Mesendoderm (in vitro differentiated cells): ENCODE results near the gene IQSEC1.

Source experiments
- DNase-seq: peaks from one replicate; pipeline ENCODE4 v3.0.0; 2013
- H2AK5ac ChIP-seq: 2 replicates; pipeline ENCODE4 v1.6.1; 2013; ENCODE audit warnings: low read length, inconsistent platforms
- H2BK120ac ChIP-seq: 2 replicates; pipeline ENCODE4 v1.6.1; 2013; ENCODE audit warnings: low read depth, mild to moderate bottlenecking, low read length, moderate library complexity, mixed read lengths
- H2BK15ac ChIP-seq: replicated peaks from 2 replicates; pipeline ENCODE4 v1.6.1; 2013; ENCODE audit warnings: low read depth, mild to moderate bottlenecking, moderate library complexity
- H2BK5ac ChIP-seq: 2 replicates; pipeline ENCODE4 v1.6.1; 2013; ENCODE audit warnings: low read length, inconsistent platforms
- H3K18ac ChIP-seq: 2 replicates; pipeline ENCODE4 v1.6.1; 2013; ENCODE audit warnings: mild to moderate bottlenecking, low read length, mixed read lengths
- H3K23ac ChIP-seq: one replicate; pipeline ENCODE4 v1.6.1; 2013; ENCODE audit warnings: low read length
- H3K27ac ChIP-seq: 2 replicates; pipeline ENCODE4 v1.5.1; 2013; ENCODE audit warnings: low read depth, mild to moderate bottlenecking, inconsistent platforms, low read length, moderate library complexity
- H3K27me3 ChIP-seq: 2 replicates; pipeline ENCODE4 v1.6.1; 2013; ENCODE audit warnings: low read length, control low read depth, mild to moderate bottlenecking, inconsistent platforms; ENCODE audit not compliant: insufficient read depth, poor library complexity
- H3K36me3 ChIP-seq: 2 replicates; pipeline ENCODE4 v1.6.1; 2013; ENCODE audit warnings: low read length, inconsistent platforms; ENCODE audit not compliant: control insufficient read depth, insufficient read depth
- H3K4ac ChIP-seq: one replicate; pipeline ENCODE4 v1.6.1; 2013; ENCODE audit warnings: low read depth, mild to moderate bottlenecking, low read length, moderate library complexity
- H3K4me1 ChIP-seq: 2 replicates; pipeline ENCODE4 v1.6.1; 2013; ENCODE audit warnings: low read depth, low read length, inconsistent platforms; ENCODE audit not compliant: control insufficient read depth
- H3K4me2 ChIP-seq: 2 replicates; pipeline ENCODE4 v1.6.1; 2013; ENCODE audit warnings: low read length
- H3K4me3 ChIP-seq: 2 replicates; pipeline ENCODE4 v1.5.1; 2013; ENCODE audit warnings: mild to moderate bottlenecking, low read length
- H3K56ac ChIP-seq: one replicate; pipeline ENCODE4 v1.6.1; 2013; ENCODE audit warnings: low read length
- H3K79me1 ChIP-seq: 2 replicates; pipeline ENCODE4 v1.6.1; 2013; ENCODE audit warnings: low read length, inconsistent platforms
- H3K79me2 ChIP-seq: 2 replicates; pipeline ENCODE4 v1.6.1; 2013; ENCODE audit warnings: mild to moderate bottlenecking, low read length; ENCODE audit not compliant: control insufficient read depth, insufficient read depth
- H3K9ac ChIP-seq: 2 replicates; pipeline ENCODE4 v1.6.1; 2013; ENCODE audit warnings: low read length, inconsistent platforms
- H4K5ac ChIP-seq: one replicate; pipeline ENCODE4 v1.6.1; 2013; ENCODE audit warnings: low read length
- H4K8ac ChIP-seq: one replicate; pipeline ENCODE4 v1.6.1; 2013; ENCODE audit warnings: low read depth, mild to moderate bottlenecking, control low read depth, low read length, moderate library complexity
- whole genome bisulfite sequencing: extraction: QIAGEN DNeasy Blood & Tissue Kit; methylation state at CpG from one replicate; pipeline ENCODE4 v1.1.7; 2013; ENCODE audit warnings: low lambda C conversion rate, missing lambda C conversion rate; ENCODE audit not compliant: insufficient coverage; ENCODE audit errors: extremely low coverage; 5-methylcytosine and 5-hydroxymethylcytosine counted together

IQSEC1 gene

DNA sequence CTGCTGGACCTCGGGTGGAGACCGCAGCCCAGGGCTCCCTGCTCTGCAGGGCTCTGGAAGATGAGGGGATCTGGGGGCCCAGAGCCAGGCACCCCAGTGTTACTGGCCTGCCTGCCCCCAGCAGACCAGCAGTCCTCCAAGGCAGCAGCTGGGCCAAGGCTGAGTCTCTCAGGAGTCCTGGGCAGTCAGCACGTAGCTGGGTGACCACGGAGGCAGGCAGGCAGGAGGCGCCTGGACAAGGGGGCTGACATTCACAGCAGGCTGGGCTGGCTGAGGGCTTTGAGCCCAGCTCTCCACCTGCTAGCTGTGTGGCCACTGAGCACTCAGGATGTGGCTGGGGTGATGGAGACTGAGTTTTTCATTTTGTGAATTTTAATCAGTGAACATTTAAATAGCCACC, 67.9 kb downstream of the IQSEC1 start:
- no peak overlapping the region for H3K4ac ChIP-seq
- H3K4me3 ChIP-seq = no peak overlapping the region
- H3K27me3 ChIP-seq = no peaks in the 10 kb centered on the region
- no peak overlapping the region for H3K18ac ChIP-seq
- H2AK5ac ChIP-seq = no peak overlapping the region
- H4K5ac ChIP-seq = no peak overlapping the region
- H3K56ac ChIP-seq = peak overlapping the region; percentile 64
- H3K27ac ChIP-seq = no peak overlapping the region
- H3K9ac ChIP-seq = no peak overlapping the region
- H3K4me2 ChIP-seq = no peak overlapping the region
- no peaks in the 10 kb centered on the region for H3K79me1 ChIP-seq
- no peak overlapping the region for H3K23ac ChIP-seq
- H4K8ac ChIP-seq = no peak overlapping the region
- H3K36me3 ChIP-seq = no peaks in the 10 kb centered on the region
- H2BK120ac ChIP-seq = no peak overlapping the region
- DNase-seq = no peak
- peaks cover 2% of the 10 kb centered on the region for H3K4me1 ChIP-seq
- no peak overlapping the region for H2BK15ac ChIP-seq
- H3K79me2 ChIP-seq = no peaks in the 10 kb centered on the region
- WGBS = no CpG with 5 or more reads among the region's 5 CpGs
- H2BK5ac ChIP-seq = no peak overlapping the region

DNA sequence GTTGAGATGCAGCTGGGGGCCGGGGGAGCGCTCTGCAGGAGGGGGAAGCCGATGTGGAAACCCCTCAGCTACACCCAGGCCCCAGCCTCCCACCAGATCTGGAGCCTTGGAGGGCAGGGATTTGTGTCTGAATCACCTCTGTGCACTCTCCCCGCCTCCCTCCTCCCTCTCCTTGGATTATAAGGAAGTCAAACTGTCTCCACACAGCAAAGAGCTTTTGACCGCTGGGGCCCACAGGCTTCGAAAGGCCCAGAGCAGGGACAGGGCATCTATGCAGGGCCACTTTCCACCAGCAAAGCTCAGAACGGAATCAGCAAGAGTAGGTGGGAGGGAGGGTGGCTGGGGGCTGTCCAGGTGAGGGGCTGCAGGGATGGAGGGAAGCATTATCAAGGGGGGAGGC, 68.9 kb downstream of the IQSEC1 start:
- no peaks in the 10 kb centered on the region for H3K79me1 ChIP-seq
- no peak overlapping the region for H3K9ac ChIP-seq
- no peak overlapping the region for H2BK5ac ChIP-seq
- H2AK5ac ChIP-seq = no peak overlapping the region
- H3K27me3 ChIP-seq = no peaks in the 10 kb centered on the region
- H3K56ac ChIP-seq = no peak overlapping the region
- no peak overlapping the region for H3K27ac ChIP-seq
- no peaks in the 10 kb centered on the region for H3K79me2 ChIP-seq
- no peak overlapping the region for H4K8ac ChIP-seq
- H3K4ac ChIP-seq = no peak overlapping the region
- no peak overlapping the region for H4K5ac ChIP-seq
- H3K4me1 ChIP-seq = peaks cover 2% of the 10 kb centered on the region
- no peak overlapping the region for H2BK120ac ChIP-seq
- no peak overlapping the region for H2BK15ac ChIP-seq
- DNase-seq = no peak
- no CpG with 5 or more reads among the region's 7 CpGs for WGBS
- no peak overlapping the region for H3K4me3 ChIP-seq
- H3K4me2 ChIP-seq = no peak overlapping the region
- no peak overlapping the region for H3K18ac ChIP-seq
- H3K23ac ChIP-seq = no peak overlapping the region
- H3K36me3 ChIP-seq = no peaks in the 10 kb centered on the region

DNA sequence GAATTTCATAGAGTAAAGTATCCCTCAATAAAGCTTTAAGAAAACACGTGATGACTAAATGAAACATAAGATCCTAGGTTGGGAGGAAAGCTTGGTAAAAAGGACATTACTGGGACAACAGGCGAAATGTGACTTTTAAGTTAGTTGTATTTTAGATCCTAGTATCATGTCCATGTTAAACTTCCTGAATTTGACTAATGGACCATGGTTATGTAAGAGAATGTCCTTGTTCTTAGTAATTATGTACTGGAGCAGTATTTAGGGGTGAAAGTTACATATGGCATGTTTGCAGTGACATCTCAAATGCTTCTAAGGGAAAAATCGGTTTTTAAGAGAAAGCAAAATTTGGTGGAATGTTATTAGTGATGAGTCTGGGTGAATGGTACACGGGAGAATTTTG, 69.6 kb downstream of the IQSEC1 start:
- no peak overlapping the region for H3K56ac ChIP-seq
- no peak overlapping the region for H2AK5ac ChIP-seq
- H3K4ac ChIP-seq = no peak overlapping the region
- no peaks in the 10 kb centered on the region for H3K79me2 ChIP-seq
- H2BK120ac ChIP-seq = no peak overlapping the region
- no peak overlapping the region for H3K23ac ChIP-seq
- no peak overlapping the region for H4K8ac ChIP-seq
- H3K27me3 ChIP-seq = no peaks in the 10 kb centered on the region
- H3K27ac ChIP-seq = no peak overlapping the region
- no peak overlapping the region for H3K18ac ChIP-seq
- H3K79me1 ChIP-seq = no peaks in the 10 kb centered on the region
- no peak overlapping the region for H3K4me3 ChIP-seq
- no peak overlapping the region for H2BK5ac ChIP-seq
- H3K4me2 ChIP-seq = no peak overlapping the region
- H3K9ac ChIP-seq = no peak overlapping the region
- H4K5ac ChIP-seq = no peak overlapping the region
- H2BK15ac ChIP-seq = no peak overlapping the region
- no peaks in the 10 kb centered on the region for H3K36me3 ChIP-seq
- DNase-seq = no peak
- WGBS = no CpG with 5 or more reads among the region's 4 CpGs
- peaks cover 2% of the 10 kb centered on the region for H3K4me1 ChIP-seq

DNA sequence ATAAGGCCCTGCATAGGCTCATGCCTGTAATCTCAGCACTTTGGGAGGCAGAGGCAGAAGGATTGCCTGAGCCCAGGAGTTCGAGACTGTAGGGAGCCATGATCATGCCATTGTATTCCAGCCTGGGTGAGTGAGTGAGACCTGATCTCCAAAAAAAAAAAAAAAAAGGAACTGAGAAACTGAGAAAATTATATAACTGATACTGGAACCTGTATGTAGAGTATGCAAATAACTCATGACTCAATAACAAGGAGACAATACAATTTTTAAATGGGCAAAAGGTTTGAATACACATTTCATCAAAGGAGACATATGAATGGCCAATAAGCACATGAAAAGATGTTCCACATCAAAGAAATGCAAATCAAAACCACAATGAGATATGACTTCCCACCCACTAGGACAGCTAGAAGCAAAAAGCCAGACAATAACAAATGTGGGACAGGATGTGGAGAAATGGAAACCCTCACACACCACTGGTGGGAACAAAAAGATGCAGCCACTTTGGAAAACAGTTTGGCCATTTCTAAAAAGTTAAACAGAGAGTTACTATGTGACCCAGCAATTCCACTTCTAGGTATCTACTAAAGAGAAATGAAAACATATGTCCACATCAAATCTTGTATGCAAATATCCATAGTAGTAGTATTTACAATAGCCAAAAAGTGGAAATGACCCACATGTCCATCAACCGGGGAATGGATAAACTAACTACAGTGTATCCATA, 70.7 kb downstream of the IQSEC1 start:
- H3K27me3 ChIP-seq = no peaks in the 10 kb centered on the region
- no peak overlapping the region for H3K56ac ChIP-seq
- H2AK5ac ChIP-seq = no peak overlapping the region
- no peak overlapping the region for H3K18ac ChIP-seq
- no peaks in the 10 kb centered on the region for H3K79me1 ChIP-seq
- no peak overlapping the region for H2BK5ac ChIP-seq
- H3K4ac ChIP-seq = no peak overlapping the region
- no peak overlapping the region for H3K4me3 ChIP-seq
- no CpG with 5 or more reads among the region's 2 CpGs for WGBS
- no peak overlapping the region for H3K9ac ChIP-seq
- H3K36me3 ChIP-seq = no peaks in the 10 kb centered on the region
- no peak overlapping the region for H2BK120ac ChIP-seq
- H2BK15ac ChIP-seq = no peak overlapping the region
- no peak overlapping the region for H4K8ac ChIP-seq
- no peaks in the 10 kb centered on the region for H3K79me2 ChIP-seq
- no peak overlapping the region for H4K5ac ChIP-seq
- no peak overlapping the region for H3K23ac ChIP-seq
- DNase-seq = no peak
- no peak overlapping the region for H3K27ac ChIP-seq
- peaks cover 2% of the 10 kb centered on the region for H3K4me1 ChIP-seq
- H3K4me2 ChIP-seq = no peak overlapping the region

DNA sequence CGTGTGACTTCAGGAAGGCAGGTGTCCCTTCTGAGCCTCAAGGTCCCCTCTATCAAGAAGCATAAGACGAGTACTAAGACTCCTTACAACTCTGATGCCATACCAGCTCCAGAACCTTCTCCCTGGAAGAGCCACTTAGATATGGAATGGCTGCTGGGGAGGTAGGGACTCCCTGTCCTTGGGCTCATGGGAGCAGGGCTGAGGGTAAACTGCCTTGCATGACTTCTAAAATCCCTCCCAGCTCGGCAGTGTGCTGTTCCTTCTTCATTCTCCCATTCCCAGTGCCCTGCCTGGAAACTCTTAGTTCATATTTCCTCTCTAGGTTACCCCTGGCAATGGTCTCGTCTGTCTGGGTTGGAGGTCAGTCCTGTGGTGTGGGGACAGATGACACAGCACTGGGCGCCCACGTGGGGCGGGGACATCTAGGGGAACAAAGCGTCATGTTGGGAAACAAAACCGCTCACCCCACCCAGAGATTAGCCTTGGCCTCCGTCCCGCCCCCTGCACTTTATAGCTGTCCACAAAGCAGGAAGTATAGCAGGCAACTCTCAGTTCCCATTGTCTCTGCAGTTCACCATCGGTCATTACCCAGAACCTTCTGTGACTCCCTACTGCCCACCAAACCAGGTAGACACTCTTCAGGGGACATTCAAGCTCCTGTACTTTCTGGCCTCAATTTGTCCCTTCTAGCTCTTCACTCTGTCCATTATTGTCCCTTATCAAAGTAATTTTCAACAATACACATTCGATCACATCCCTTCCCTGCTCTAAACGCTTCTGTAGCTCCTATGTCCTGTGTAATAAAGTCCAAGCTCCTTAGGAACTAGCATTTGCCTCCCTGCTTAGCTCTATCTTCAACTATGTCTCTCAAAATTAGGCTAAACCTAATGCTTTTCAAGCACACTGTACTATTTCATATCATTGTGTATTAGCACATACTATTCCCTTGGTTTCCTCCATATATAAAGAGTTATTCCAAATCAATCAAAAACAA, 73.8 kb downstream of the IQSEC1 start:
- no peak overlapping the region for H3K9ac ChIP-seq
- no peak overlapping the region for H2AK5ac ChIP-seq
- no peak overlapping the region for H2BK5ac ChIP-seq
- no peak overlapping the region for H3K23ac ChIP-seq
- no peak overlapping the region for H3K4me3 ChIP-seq
- no peak overlapping the region for H2BK120ac ChIP-seq
- no CpG with 5 or more reads among the region's 14 CpGs for WGBS
- H3K79me1 ChIP-seq = no peaks in the 10 kb centered on the region
- H3K4ac ChIP-seq = no peak overlapping the region
- H4K8ac ChIP-seq = no peak overlapping the region
- H3K27ac ChIP-seq = no peak overlapping the region
- peaks cover 2% of the 10 kb centered on the region for H3K4me1 ChIP-seq
- no peak for DNase-seq
- H3K18ac ChIP-seq = no peak overlapping the region
- H3K4me2 ChIP-seq = no peak overlapping the region
- no peak overlapping the region for H4K5ac ChIP-seq
- H3K27me3 ChIP-seq = no peaks in the 10 kb centered on the region
- no peak overlapping the region for H2BK15ac ChIP-seq
- no peaks in the 10 kb centered on the region for H3K36me3 ChIP-seq
- H3K56ac ChIP-seq = no peak overlapping the region
- no peaks in the 10 kb centered on the region for H3K79me2 ChIP-seq
